Kidney glomerular epithelial cell (primary cell): ENCODE results near the gene GMPPA.
A peak's percentile ranks its signal among the peaks of the same experiment; 100 is the strongest.

ENCODE experiments used
- DNase-seq: peaks from one replicate; lab custom pipeline; 2025; lab: John Stamatoyannopoulos, UW

Gene GMPPA

DNA sequence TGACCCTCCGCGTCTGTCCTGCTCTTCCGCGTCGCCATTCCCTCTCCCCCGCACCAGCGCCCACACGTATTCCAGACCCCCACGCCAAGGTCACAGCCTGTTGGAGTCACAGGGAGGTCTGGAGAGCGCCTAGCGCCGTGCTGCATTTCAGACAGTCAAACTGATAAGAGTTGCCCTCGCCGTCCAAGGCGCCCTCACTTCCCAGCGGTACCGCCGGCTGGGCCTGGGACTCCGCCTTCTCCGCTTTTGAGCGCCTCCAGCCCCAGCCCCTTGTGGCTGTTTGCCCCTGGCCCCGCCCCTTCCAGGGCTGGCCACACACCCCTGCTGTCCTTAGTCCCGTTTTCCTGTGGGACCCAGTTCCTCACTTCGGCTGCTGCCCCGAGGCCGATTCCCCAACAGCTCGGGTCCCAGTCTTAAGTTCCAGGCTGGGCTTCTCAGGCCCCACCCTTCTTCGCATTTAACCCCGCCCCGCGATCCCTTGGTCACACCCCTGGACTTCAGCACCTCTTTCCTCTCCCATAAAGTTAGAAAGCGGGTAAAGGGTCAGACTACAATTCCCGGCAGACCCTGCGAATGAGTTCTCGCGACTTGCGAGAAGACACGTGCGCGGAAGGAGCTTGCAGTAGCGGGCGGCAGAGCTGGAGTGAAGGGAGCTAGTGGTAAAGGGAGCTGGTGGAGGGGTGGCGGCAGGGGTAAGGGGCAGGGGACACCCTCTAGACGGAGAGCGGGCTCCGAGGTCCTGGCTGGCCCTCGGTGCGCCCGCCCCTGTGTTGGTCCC is at the start of gene GMPPA:
GMPPA (plus strand) TSS at position 612 of the 778 bp plus-strand sequence. CDS start 1,085 bp downstream, outside the sequence.
- DNase-seq, result peak; percentile 95

DNA sequence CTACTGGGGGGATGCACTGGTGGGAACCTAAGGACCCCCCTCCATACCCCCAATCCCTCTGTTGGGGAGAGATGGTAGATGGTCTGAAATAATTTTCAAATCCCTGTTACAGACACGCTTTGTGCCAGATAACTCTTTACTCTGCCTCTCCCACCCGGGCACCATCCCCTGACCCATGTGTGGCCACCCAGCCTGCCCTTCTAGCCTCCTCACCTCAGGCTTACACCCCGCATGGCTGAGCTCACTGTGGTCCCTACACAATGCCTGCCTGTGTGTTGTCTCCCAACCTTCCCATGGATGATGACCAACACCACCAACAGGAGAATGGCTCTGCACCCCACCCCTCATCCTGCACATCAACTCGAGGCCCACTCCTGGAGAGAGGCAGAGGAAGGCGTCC is 49.1 kb upstream of the GMPPA start:
- DNase-seq, result no peak

DNA sequence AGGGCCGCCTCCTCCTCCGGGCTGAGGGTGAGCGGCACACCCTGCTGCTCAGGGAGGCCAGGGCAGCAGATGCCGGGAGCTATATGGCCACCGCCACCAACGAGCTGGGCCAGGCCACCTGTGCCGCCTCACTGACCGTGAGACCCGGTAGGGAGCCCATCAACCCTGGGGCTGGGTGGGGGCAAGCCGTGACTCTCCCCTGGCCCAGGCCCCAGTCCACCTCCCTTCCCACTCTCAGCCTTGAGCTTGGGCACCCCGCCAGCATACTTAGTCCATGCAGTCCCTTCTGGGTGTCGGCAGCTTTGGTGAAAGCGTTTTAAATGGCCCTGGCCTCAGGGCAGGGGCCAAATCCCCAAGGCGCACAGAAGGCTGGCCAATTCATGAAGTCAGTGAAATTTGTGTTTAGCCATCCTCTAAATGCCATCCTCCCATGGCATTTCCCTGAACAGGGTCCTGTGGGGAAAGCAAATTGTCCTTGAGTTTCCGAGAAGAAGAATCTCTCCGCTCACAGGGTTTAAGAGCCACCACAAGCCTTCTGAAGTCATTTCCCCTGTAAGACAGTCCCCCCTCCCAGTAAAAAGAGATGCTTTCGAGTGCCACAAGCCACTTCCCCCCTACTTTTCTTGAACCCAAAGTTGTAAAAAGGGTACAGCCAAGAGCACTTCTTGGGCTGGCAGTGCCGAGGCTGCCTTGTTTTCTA is 46.9 kb upstream of the GMPPA start:
- no peak for DNase-seq

DNA sequence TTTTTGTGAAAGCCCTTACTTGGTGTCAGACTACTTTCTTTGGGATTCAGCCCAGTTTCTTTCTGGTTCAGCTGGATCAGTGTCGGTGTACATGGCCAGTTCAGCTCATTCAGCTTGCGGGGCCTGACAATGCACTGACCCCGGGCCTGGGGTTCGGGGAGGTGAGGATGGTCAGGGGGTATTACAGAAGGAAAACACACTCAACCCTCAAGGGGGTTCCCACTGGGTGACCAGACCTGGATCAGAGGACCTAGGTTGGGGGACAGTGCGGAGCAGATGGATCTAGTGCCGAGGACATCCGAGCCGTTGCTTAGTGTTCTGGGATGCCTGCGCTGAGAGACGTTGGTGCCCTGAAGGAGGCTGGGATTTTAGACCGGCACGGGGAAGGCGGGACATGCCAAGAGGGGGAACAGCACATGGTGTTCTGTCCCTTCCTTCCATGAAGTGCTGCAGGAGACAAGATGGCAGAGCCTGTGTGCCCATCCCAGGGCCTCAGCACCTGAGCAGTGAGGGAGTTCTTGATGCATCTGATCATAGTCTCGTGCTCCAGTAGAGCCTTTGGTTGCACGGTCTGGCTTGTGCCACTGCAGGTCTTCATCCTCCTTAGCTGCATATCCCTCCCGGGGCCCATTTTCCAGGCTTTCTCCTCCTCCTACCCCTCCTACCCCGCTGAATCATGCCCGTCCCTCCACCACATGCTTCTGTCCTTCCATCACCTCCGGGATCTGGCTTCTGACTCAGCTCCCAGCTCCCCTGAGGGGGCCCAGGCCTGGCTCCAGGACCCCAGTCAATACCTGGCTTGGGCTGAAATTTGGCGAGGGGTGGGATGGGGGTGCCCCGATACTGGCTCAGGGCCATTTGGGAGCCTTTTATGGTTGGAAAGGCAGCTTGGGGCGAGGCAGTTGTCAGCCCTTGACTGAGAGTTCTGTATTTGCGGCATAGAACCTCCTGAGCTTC is 46.1 kb upstream of the GMPPA start:
- DNase-seq, result peak; percentile 85

DNA sequence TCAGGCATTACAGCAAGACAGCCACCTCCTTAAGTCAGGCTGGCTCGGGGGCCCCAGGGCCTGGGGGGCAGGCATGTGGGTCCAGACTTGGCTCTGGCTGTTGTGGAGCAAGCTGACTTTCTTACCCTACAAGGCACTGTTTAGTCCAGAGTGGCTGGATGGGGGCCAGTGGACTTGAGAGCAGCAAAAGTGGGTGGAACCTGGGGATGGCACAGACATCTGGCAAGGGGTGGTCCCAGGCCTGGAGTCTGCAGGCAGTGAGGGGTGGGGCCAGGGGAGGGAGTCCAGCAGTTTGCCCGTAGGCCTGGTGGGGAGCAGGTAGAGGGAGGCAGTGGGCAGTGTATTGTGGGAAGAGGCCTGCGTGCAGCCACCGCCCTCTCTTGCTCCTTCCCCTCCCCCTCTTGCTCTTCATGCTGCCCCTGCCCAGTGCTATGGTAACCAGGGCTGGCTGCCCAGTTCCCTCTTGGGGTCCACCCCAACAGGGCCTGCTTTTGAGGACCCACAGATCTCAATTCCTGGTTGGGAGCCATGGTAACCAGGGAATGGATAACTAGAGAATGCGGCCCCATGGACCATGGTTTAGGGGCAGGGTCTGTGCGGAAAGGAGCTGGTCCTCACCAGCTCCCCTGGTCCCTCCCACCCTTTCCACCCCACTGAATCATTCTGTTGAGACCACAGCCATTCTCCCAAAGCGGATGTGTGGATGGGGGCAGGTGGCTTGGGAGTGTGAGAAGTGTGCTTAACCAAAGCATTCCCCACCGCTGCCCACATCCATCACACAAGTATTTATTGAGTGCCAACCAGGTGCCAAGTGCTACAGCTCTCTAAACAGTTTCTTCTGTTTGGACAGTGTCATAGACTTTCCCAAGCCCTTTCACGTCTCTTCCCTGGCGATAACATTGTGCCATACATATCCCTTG is 44.8 kb upstream of the GMPPA start:
- no peak for DNase-seq

DNA sequence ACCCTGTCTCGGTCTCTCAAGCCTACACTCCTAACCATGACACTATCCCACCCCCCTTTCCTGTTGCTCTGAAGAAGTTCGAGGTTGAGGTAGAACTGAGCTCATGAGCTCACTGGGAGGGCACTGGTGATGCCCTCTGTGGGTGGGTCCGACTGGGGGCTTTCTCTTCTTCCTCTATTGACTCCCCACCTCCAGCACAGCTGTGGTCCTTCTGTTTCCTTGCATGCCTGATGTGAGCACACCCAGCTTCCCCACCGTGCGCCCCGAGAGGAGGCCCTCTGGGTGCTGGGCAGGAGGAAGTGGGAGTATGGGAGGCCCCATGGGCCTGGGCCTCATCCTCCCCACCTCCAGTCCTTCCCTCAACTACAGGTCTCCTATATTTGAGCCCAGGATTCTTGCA is 43.1 kb upstream of the GMPPA start:
- no peak for DNase-seq

DNA sequence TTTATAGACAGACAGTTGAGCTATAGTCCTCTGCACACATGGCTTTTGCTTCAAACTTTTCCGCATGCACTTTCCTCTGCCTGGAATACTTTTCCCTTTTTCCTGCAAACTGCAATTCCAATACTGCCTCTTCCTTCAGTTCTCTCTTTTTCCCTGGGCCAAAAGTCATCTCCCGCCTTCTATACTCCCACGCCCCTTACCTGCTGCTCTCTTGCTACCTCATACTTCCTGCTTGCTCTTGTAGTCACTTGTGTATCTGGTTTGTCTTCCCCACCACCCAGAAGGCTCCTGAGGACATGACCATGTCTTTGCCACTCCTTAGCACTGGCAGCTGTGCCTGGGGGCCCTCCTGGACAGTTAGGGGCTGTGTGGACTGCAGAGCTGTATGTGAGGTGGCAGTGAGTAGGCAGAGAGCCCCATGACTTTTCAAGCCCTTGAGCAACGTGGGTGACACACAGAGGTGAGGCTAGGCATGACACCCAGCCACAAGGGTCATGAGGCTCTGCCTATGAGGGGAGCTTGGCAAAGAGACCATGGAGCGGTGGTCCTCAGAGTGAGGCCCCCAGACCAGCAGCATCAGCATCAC is 40.8 kb upstream of the GMPPA start:
- DNase-seq, result no peak

DNA sequence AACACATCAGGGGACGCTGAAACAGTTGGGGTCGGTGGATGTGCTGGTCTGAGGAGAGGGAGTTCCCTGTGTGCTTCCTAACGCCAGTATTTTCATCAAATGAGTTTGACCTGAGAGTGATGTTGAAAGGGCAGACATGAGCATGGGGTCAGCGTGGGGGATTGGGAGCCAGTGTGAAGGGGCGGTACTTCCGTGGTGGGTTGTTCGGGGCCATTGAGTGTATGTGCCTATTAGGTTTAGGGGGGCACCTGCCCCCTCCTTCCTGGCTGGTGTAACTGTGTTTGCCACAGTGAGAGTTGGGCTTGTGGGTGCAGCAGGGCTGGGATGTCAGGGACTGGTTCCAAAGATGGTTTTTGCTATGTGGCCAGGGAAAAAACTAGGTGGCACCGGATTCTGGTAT is 39.7 kb upstream of the GMPPA start:
- DNase-seq, result no peak

DNA sequence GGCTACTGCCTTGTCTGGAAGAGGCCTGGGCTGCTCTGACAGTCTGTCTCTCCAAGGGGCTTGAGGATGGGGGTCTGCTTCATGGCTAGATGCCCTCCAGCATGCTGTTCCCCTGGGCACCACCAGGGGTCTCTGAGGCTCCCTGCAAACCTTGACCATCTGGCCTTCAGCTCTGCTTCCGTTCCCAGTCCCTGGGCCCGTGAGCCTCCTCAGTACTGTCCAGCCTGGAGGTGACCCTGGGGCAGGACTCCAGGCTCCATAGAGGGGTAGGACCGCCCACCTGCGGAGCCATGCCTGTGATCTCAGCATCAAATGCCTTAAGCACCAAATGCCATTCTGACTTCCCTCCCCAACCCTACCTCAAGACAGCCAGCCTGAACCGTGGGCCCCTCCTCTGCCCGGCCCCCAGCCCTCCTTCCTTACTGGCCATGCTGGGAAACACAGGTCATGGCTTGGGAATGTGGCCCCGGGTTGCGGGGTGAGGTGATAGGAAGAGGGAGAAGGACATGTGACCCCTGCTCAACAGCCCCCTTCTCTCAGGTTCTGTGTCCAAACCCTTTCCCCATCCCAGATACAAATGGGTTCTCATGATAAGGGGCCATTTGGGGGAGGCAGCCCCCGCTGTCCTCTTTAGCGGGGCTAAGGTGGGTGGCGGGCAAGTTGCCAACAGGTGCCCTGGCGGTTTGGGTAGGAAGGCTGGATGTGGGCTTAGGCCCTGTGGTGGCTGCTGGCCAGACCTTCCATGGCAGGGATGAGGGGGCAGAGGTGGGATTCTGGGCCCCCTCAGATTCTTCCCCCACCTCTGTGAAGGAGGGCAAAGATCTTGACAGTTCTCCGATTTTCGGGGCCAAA is 39.0 kb upstream of the GMPPA start:
- DNase-seq, result peak; percentile 24

DNA sequence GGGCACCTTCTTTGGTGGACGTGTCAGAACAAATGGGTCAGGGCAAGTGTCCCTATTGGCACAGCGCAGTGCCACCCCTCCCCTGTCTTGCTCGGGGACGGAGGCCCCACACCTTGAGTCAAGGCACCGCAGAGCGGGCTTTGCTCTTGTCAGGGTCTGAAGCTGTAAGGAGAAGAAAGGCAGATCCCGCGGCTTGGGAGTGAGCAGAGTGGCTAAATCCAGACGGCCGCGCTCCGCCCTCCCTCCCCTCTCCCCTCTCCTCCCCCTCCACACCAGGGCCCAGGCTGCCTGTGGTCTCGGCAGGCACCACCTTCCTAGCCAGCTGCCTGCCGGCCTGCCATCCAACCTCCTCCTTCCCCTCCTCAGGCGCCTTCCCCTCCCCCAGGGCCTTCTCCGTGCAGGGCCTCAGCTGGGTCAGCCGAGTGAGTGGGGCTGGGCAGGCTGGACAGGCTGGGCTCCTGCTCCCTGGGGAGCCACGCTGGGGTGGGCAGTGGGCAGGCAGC is 38.2 kb upstream of the GMPPA start:
- no peak for DNase-seq

DNA sequence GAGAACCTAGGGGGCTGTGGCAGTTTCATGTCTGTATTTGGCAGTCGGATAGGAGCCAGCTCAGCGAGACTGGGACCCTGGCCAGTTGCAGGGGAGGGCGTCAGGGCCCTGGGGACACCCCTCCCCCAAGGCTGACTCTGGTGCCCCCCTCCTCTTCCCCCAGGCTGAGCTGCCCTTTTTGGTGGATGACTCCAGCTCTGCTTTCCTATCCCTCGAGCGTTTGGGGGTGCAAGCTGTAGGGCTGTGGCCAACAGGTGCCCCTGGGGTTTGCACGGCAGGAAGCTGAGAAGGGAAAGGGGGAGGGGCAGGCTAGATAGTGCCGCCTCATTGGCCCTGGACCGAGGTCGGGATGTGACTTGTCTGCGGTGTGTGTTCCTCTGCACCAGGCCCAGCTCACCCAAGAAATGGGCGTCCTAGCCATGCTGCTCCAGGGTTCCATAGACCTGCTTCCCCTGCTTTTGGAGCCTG is 37.6 kb upstream of the GMPPA start:
- DNase-seq, result no peak

DNA sequence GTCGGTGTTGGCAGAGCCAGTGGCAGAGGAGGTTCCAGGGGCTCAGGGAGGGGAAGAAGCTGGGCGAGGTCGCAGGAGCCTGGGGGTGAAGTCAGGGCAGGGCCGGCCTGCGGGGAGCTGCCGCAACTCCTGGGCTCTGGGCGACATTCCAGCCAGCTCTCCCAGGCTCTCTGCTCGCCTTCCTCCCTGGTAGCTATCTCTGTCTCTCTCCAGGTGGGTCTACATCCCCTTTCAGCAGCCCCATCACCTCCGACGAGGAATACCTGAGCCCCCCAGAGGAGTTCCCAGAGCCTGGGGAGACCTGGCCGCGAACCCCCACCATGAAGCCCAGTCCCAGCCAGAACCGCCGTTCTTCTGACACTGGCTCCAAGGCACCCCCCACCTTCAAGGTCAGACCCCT is 37.0 kb upstream of the GMPPA start:
- no peak for DNase-seq

DNA sequence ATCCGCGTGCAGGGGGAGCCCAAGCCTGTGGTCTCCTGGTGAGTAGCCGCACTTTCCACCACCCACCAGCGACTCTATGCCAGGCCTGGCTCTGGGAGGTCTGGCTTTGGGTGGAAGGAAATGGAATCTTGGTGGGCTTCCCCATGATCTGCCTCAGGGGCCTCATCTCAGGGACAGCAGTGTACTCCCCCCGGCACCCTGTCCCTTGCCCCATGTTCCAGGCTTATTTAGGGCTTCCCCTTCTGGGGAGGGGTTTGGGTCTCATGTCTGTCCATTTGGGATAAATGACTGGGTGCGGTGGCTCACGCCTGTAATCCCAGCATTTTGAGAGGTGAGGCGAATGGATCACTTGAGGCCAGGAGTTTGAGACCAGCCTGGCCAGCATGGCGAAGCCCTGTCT is 36.3 kb upstream of the GMPPA start:
- no peak for DNase-seq

DNA sequence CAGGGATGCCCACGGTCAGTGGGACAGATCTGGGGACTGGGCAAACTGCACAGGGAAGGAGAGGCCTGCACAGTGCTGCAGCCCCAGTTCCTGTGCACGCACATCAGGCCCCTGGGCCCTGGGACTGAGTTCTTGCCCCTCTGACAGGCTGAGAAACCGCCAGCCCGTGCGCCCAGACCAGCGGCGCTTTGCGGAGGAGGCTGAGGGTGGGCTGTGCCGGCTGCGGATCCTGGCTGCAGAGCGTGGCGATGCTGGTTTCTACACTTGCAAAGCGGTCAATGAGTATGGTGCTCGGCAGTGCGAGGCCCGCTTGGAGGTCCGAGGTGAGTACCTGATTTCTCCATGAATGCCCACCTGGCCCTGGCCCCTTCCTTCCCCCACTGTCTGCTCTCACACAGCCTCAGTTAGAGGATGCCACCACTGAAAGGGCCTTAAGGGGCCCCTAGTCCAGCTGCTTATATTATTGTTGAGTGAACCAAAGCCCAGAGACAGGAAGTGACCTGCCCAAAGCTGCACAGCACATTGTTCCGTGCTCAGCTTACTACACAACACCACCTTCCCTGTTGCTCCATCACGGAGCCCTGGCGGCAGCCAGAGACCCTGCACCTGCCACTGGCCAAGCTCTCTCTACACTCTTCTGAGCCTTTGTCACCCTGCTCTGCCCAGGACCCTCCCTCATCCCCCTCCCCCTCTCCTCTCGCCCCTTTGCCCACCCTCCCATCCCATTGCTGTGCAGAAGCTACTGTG is 34.2 kb upstream of the GMPPA start:
- no peak for DNase-seq

DNA sequence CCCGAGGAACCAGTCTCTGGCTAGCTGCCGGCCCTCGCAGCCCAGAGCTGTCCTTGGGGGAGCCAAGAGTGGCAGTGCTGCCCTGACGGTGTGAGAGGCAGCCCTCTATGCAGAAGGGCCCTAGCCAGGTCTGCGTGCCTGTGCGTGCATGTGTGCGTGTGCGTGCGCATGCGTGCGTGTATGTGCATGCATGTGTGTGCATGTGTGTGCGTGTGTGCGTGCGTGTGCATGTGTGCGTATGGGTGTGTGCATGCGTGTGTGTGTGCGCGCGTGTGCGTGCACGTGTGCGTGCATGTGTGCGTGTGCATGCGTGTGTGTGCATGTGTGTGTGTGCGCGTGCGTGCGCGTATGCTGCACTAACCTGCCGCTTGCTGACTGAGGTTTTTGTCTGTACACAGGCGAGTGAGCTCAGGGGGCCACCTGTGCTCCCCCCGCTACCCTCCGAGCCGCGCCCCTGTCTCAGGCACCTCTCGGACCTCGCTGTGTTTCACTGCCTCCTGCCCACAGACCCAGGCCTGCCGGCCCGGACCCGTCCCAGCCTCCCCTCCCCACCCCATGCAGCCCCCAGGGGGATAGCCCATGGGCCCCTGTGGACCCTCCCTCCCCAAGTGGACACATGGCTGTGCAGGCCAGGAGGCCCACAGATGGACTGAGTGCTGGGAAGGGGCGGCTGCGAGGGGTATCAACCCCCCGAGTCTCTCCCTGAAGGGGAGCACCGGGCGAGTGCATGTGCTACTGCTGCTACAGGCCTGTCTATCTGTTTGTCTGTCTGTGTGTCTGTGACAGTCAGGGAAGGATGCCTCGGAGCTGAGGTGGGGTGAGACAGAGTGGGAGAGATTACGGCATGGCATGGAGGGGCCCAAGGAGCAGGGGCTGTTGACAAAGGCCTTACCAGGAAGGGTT is 32.8 kb upstream of the GMPPA start:
- no peak for DNase-seq

DNA sequence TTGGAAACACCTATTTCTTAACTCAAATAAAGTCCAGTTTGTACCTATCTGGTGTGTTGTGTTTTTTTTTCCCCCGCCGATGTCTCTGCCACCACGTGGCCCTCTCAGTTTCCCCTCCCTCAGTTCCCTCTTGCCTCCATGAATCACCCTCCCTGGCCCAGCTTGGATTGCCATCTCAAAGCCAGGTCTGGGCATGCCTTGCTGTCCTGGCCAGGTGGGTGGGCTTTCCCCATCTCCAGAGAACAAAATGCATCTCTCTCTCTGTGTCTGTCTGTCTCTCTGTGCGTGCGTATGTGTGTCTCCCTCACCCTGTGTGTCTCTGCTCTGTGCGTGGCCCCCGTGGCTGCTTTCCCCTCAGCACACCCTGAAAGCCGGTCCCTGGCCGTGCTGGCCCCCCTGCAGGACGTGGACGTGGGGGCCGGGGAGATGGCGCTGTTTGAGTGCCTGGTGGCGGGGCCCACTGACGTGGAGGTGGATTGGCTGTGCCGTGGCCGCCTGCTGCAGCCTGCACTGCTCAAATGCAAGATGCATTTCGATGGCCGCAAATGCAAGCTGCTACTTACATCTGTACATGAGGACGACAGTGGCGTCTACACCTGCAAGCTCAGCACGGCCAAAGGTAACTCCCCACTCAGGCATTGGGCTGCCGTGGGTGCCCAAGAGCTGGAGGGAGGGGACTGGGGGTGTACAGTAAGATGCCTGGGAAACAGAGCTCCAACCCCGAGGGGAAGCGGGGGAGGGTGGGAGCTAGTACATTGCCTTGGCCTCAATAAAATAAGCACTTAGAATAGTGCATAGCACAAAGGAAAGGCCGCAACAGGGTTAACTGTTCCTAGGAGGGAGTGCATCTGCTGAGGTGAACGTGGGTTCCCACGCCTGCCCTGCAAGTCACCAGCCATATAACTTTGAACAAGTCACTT is 31.6 kb upstream of the GMPPA start:
- no peak for DNase-seq

DNA sequence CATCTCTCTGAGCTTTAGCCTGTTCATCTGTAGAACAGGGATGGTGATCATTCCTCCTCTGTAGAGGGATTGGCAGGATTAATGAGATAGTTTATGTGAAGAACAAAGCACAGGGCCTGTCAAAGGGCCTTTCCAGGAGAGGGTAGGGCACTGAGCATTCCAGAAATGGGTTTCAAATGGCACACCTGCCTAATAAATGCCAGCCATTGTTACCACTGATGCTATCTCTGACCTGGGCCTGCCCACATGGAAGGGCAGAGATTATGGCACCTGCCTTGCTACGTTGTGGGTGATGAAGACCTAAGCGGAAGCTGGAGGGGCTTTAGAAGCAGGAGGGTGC is 31.0 kb upstream of the GMPPA start:
- no peak for DNase-seq
